Gastroesophageal sphincter (tissue), 4 donors: ENCODE measurements around the gene ETV6. TPM values are rescaled to one million over a fixed set of nuclear protein-coding genes. Genes with fewer than 3 reads are reported as not detected.

ENCODE experiments used
- ATAC-seq: fragments of 150-250 bp; one replicate; pipeline ENCODE4 v1.9.1; 2016; ENCODE audit warnings: mild to moderate bottlenecking, moderate library complexity
- H3K27ac ChIP-seq, 4 donors: fragments of 200-600 bp; sonication (generic) in 3 of 4; 1 replicate in 3 of 4; 2 replicates in 1 of 4; pipeline ENCODE4 v1.5.1; 2016 to 2019
- H3K27me3 ChIP-seq: fragments of 200-600 bp; sonication (generic); one replicate; pipeline ENCODE4 v1.5.1; 2019
- H3K36me3 ChIP-seq, 2 donors: fragments of 200-600 bp; sonication (generic); one replicate each; pipeline ENCODE4 v1.5.1; 2019; ENCODE audit warnings: control low read depth in 1 of 2
- H3K4me1 ChIP-seq, 3 donors: fragments of 200-600 bp; sonication (generic); 1 replicate in 2 of 3; 2 replicates in 1 of 3; pipeline ENCODE4 v1.5.1; 2016 to 2019; ENCODE audit warnings: control low read depth in 2 of 3
- H3K4me3 ChIP-seq, 2 donors: fragments of 200-600 bp; sonication (generic); one replicate each; pipeline ENCODE4 v1.5.1; 2019; ENCODE audit warnings: mild to moderate bottlenecking in 1 of 2, moderate library complexity in 1 of 2
- H3K9me3 ChIP-seq, 3 donors: fragments of 200-600 bp; sonication (generic); one replicate each; pipeline ENCODE4 v1.5.1; 2017 to 2019; ENCODE audit warnings: control low read depth in 2 of 3
- EP300 ChIP-seq: sonication (generic); formaldehyde crosslinking; IDR thresholded peaks from one replicate; pipeline ENCODE4 v1.6.1; 2017; ENCODE audit warnings: antibody characterized with exemption, mild to moderate bottlenecking
- POLR2A ChIP-seq, 2 donors: fragments of 450-650 bp; IDR thresholded peaks; one replicate each; pipeline ENCODE4 v1.6.1; 2017; ENCODE audit warnings: antibody characterized with exemption in 2 of 2, mild to moderate bottlenecking in 2 of 2, moderate library complexity in 1 of 2
- POLR2AphosphoS5 ChIP-seq: sonication (generic); formaldehyde crosslinking; IDR thresholded peaks from one replicate; pipeline ENCODE4 v1.6.1; 2017; ENCODE audit warnings: antibody characterized with exemption
- WGBS, 2 donors: methylation state at CpG; one replicate each; pipeline ENCODE4 v1.1.5; 2018; ENCODE audit warnings: low coverage in 1 of 2; 5-methylcytosine and 5-hydroxymethylcytosine counted together
- total RNA-seq, 4 donors: library from RNA; depleted of rRNA; stranded (reverse); fragments of >200 nt; gene quantifications; one replicate each; pipeline ENCODE4 v1.1.0, GENCODE V29; 2016
- TF ChIP-seq, protein P1 (sequence below), 4 experiments: fragments of 200-600 bp in 2 of 4; fragments of 450-650 bp in 2 of 4; sonication (generic) in 1 of 4; IDR thresholded peaks; one replicate each; pipeline ENCODE4 v1.5.1; 2017 to 2019; ENCODE audit warnings: antibody characterized with exemption in 4 of 4, mild to moderate bottlenecking in 2 of 4, moderate library complexity in 2 of 4

Gene ETV6
- total RNA-seq, 4 donors from 2014 or later: 18.7 to 30.1 (median 21.1) TPM

GRCh38 chr12:11724888-11725311 is 75.4 kb downstream of the ETV6 start:
- ATAC-seq: no peak
- no peak for TF ChIP-seq EP300
- TF ChIP-seq POLR2AphosphoS5: no peak
- TF ChIP-seq POLR2A (IDR thresholded peaks at IDR 0.05): no peak
- TF ChIP-seq, protein P1, sequence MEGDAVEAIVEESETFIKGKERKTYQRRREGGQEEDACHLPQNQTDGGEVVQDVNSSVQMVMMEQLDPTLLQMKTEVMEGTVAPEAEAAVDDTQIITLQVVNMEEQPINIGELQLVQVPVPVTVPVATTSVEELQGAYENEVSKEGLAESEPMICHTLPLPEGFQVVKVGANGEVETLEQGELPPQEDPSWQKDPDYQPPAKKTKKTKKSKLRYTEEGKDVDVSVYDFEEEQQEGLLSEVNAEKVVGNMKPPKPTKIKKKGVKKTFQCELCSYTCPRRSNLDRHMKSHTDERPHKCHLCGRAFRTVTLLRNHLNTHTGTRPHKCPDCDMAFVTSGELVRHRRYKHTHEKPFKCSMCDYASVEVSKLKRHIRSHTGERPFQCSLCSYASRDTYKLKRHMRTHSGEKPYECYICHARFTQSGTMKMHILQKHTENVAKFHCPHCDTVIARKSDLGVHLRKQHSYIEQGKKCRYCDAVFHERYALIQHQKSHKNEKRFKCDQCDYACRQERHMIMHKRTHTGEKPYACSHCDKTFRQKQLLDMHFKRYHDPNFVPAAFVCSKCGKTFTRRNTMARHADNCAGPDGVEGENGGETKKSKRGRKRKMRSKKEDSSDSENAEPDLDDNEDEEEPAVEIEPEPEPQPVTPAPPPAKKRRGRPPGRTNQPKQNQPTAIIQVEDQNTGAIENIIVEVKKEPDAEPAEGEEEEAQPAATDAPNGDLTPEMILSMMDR (IDR thresholded peaks at IDR 0.05): no peak
- peak overlapping the region; percentile 60 to 72 (median 69) for H3K27ac ChIP-seq
- WGBS, 2 donors: 11 to 28% methylated on average over 7 of the region's 7 CpGs
- no peaks in the 10 kb centered on the region for H3K36me3 ChIP-seq
- H3K9me3 ChIP-seq: no peaks in the 10 kb centered on the region
- peaks cover 8 to 83% (median 9%) of the 10 kb centered on the region in 3 donors for H3K4me1 ChIP-seq
- H3K27me3 ChIP-seq: no peaks in the 10 kb centered on the region
- H3K4me3 ChIP-seq: peak overlapping the region in 1 of 2 donors; percentile 10

DNA sequence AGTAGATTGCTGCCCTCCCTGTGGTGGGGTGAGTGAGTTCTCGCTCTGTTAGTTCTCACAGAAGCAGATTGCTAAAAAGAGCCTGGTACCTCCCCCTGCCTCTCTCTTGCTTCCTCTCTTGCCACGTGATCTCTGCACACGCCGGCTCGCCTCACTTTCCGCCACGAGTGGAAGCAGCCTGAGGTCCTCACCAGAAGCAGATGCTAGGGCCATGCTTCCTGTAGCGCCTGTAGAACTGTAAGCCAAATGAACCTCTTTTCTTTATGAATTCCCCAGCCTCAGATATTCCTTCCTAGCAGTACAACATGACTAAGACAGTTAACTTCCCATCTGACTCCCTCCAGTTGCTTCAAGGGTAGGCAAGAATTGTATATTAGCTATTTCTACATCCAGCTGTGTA is 76.2 kb downstream of the ETV6 start:
- 77 to 88% methylated on average over 7 to 8 of the region's 8 CpGs for WGBS, 2 donors
- H3K36me3 ChIP-seq: no peaks in the 10 kb centered on the region
- TF ChIP-seq, protein P1 (IDR thresholded peaks at IDR 0.05): no peak
- TF ChIP-seq POLR2AphosphoS5 (no peak), POLR2A (IDR thresholded peaks at IDR 0.05) (no peak), EP300 (no peak)
- no peak for ATAC-seq
- H3K27me3 ChIP-seq: no peaks in the 10 kb centered on the region
- no peaks in the 10 kb centered on the region for H3K9me3 ChIP-seq
- H3K27ac ChIP-seq: peak overlapping the region; percentile 66 to 72 (median 69)
- no peak overlapping the region for H3K4me3 ChIP-seq
- H3K4me1 ChIP-seq: peaks cover 6 to 89% (median 9%) of the 10 kb centered on the region in 3 donors

GRCh38 chr12:11726659-11727058 is 77.2 kb downstream of the ETV6 start:
- H3K27ac ChIP-seq: peak overlapping the region in 3 of 4 donors; percentile 68 to 72 (median 70)

GRCh38 chr12:11727133-11727664 is 77.7 kb downstream of the ETV6 start:
- Histone ChIP-seq H3K4me3 (no peak overlapping the region), H3K36me3 (no peaks in the 10 kb centered on the region), H3K27ac (peak overlapping the region in 3 of 4 donors; percentile 68 to 72 (median 70)), H3K4me1 (peaks cover 6 to 97% (median 9%) of the 10 kb centered on the region in 3 donors), H3K9me3 (no peaks in the 10 kb centered on the region), H3K27me3 (no peaks in the 10 kb centered on the region)
- WGBS, 2 donors: 52 to 65% methylated on average over 5 to 7 of the region's 12 CpGs
- ATAC-seq: peak; percentile 42
- TF ChIP-seq POLR2AphosphoS5 (no peak), EP300 (no peak), POLR2A (IDR thresholded peaks at IDR 0.05) (no peak)
- TF ChIP-seq, protein P1 (IDR thresholded peaks at IDR 0.05): no peak

More at GRCh38 chr12:11726659-11727058, 77.2 kb downstream of the ETV6 start:
- Histone ChIP-seq H3K4me1 (peaks cover 6 to 99% (median 9%) of the 10 kb centered on the region in 3 donors), H3K4me3 (no peak overlapping the region), H3K9me3 (no peaks in the 10 kb centered on the region), H3K27me3 (no peaks in the 10 kb centered on the region), H3K36me3 (no peaks in the 10 kb centered on the region)
- ATAC-seq: no peak
- WGBS, 2 donors: 62 to 100% methylated on average over 2 of the region's 3 CpGs
- TF ChIP-seq EP300 (no peak), POLR2AphosphoS5 (no peak), POLR2A (IDR thresholded peaks at IDR 0.05) (no peak)
- TF ChIP-seq, protein P1 (IDR thresholded peaks at IDR 0.05): no peak

- Histone ChIP-seq H3K36me3 (no peaks in the 10 kb centered on the region), H3K4me1 (peaks cover 6 to 88% (median 9%) of the 10 kb centered on the region in 3 donors), H3K27ac (peak overlapping the region in 2 of 4 donors; percentile 68 to 72), H3K27me3 (no peaks in the 10 kb centered on the region), H3K9me3 (no peaks in the 10 kb centered on the region), H3K4me3 (no peak overlapping the region)
- 60 to 71% methylated on average over 1 to 4 of the region's 10 CpGs for WGBS, 2 donors
- ATAC-seq: no peak
- TF ChIP-seq POLR2AphosphoS5 (no peak), EP300 (no peak), POLR2A (IDR thresholded peaks at IDR 0.05) (no peak)
- TF ChIP-seq, protein P1 (IDR thresholded peaks at IDR 0.05): no peak
Observed at GRCh38 chr12:11728154-11728755, 78.8 kb downstream of the ETV6 start.
